Measurements from ENCODE around the gene BTNL9. TPM values are rescaled to one million over a fixed set of nuclear protein-coding genes. Genes with fewer than 3 reads are reported as not detected.

The BTNL9 gene
- total and polyA plus RNA-seq, 12 donors: 4.2 to 62.7 (median 17.6) TPM

DNA sequence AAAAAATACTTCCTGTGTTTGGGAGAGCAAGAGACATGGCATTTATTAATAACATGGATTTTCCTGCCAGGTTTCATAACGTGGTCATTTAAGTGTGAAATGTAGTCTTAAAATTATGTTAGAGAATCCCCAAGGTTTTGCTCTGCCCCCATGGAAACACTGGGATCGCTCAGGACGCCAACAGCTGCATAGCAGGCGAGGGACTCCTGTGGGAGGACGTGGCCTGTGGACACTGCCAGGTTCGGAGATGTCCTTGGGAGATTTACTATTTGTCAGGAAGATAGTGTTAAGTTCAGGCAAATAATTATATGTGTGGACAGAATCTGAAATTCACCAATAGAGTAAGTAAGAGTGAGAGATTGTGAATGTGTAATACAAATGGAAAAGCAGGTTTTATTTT lies 977 bp downstream of the BTNL9 start:
- DNase-seq: no peak
- 21 to 48% (median 41%) methylated on average over 6 of the region's 6 CpGs for WGBS, 4 donors
- TF ChIP-seq, protein P1, sequence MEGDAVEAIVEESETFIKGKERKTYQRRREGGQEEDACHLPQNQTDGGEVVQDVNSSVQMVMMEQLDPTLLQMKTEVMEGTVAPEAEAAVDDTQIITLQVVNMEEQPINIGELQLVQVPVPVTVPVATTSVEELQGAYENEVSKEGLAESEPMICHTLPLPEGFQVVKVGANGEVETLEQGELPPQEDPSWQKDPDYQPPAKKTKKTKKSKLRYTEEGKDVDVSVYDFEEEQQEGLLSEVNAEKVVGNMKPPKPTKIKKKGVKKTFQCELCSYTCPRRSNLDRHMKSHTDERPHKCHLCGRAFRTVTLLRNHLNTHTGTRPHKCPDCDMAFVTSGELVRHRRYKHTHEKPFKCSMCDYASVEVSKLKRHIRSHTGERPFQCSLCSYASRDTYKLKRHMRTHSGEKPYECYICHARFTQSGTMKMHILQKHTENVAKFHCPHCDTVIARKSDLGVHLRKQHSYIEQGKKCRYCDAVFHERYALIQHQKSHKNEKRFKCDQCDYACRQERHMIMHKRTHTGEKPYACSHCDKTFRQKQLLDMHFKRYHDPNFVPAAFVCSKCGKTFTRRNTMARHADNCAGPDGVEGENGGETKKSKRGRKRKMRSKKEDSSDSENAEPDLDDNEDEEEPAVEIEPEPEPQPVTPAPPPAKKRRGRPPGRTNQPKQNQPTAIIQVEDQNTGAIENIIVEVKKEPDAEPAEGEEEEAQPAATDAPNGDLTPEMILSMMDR (IDR thresholded peaks at IDR 0.05): no peak
- TF ChIP-seq POLR2A (IDR thresholded peaks at IDR 0.05): no peak
- no peaks in the 10 kb centered on the region for H3K9me3 ChIP-seq (replicated peaks in 1 of 3)
- H3K27me3 ChIP-seq: peaks cover 3% of the 10 kb centered on the region
- H3K4me3 ChIP-seq: peak overlapping the region in 1 of 4 donors; percentile 22
- intact Hi-C loops (cut with DNase I): no loop called here
- no peaks in the 10 kb centered on the region for H3K36me3 ChIP-seq (replicated peaks in 1 of 2)
- H3K4me1 ChIP-seq (replicated peaks in 1 of 2): no peaks in the 10 kb centered on the region
- peak overlapping the region in 1 of 5 donors; percentile 72 for H3K27ac ChIP-seq

DNA sequence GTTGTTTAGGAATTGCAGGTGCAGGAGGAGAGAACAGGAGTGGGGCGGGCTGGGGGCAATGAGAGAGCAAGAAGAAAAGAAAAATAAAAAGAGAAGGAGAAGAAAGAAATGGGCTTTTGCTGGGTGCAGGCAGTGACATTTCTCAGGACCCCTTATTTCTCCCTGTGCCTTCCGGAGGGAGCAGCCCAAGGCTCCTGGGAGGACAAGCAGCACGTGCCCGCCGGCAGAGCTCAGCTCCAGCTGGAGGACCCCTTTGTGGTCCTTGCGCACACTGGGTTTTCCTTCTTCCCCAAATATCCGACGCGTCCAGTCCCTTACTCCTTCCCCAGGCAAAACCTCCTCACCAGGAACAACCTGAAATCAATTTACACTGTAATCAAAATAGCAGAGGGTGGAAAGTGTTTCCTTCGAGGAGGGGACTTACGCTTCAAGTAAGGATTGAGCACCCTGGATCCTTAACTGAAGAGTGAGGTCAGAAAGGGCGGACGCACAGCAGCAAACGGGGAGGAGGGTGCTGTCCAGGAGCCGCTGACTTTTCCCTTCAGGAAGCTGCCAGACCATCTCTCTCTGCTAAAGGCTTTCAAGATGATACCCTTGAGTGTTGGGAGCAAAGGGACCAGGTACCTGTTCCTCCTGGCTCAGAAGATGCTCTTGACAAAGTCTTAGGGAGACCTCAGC lies 2.1 kb downstream of the BTNL9 start:
- intact Hi-C loops (cut with DNase I): no loop called here
- H3K36me3 ChIP-seq (replicated peaks in 1 of 2): no peaks in the 10 kb centered on the region
- H3K4me3 ChIP-seq: peak overlapping the region in 1 of 4 donors; percentile 22
- peaks cover 3% of the 10 kb centered on the region for H3K27me3 ChIP-seq
- TF ChIP-seq POLR2A (IDR thresholded peaks at IDR 0.05): no peak
- no peaks in the 10 kb centered on the region for H3K4me1 ChIP-seq (replicated peaks in 1 of 2)
- no peaks in the 10 kb centered on the region for H3K9me3 ChIP-seq (replicated peaks in 1 of 3)
- 60 to 76% (median 69%) methylated on average over 15 of the region's 15 CpGs for WGBS, 4 donors
- H3K27ac ChIP-seq: peak overlapping the region in 1 of 5 donors; percentile 58
- DNase-seq: peak in 1 of 7 donors; percentile 29

DNA sequence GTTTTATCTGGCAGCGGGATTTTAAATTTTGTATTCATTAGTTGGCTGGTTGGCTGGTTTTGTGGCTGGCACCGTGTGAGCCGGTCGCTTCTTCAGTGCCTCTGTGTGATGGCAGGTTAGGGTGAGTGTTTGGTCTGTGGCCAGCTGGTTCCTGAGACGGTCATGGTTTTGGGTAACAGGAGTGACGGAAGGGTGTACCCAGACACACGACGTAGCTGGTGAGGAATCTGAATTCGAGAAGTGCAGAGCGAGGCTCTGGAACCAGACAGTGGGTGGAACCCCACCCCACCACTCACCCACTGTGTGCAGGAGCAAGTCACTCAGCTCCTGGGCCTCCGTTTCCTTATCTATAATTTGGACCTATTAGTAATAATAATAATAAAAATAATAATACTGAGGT lies 2.7 kb downstream of the BTNL9 start:
- Histone ChIP-seq H3K9me3 (replicated peaks in 1 of 3) (no peaks in the 10 kb centered on the region), H3K4me3 (peak overlapping the region in 1 of 4 donors; percentile 22), H3K27me3 (peaks cover 3% of the 10 kb centered on the region), H3K36me3 (replicated peaks in 1 of 2) (no peaks in the 10 kb centered on the region), H3K27ac (peak overlapping the region in 1 of 5 donors; percentile 58), H3K4me1 (replicated peaks in 1 of 2) (no peaks in the 10 kb centered on the region)
- DNase-seq: peak in 1 of 7 donors; percentile 33
- TF ChIP-seq, protein P1 (IDR thresholded peaks at IDR 0.05): no peak
- TF ChIP-seq POLR2A (IDR thresholded peaks at IDR 0.05): no peak
- 70 to 82% (median 77%) methylated on average over 11 of the region's 11 CpGs for WGBS, 4 donors
- intact Hi-C loops (cut with DNase I): no loop called here

DNA sequence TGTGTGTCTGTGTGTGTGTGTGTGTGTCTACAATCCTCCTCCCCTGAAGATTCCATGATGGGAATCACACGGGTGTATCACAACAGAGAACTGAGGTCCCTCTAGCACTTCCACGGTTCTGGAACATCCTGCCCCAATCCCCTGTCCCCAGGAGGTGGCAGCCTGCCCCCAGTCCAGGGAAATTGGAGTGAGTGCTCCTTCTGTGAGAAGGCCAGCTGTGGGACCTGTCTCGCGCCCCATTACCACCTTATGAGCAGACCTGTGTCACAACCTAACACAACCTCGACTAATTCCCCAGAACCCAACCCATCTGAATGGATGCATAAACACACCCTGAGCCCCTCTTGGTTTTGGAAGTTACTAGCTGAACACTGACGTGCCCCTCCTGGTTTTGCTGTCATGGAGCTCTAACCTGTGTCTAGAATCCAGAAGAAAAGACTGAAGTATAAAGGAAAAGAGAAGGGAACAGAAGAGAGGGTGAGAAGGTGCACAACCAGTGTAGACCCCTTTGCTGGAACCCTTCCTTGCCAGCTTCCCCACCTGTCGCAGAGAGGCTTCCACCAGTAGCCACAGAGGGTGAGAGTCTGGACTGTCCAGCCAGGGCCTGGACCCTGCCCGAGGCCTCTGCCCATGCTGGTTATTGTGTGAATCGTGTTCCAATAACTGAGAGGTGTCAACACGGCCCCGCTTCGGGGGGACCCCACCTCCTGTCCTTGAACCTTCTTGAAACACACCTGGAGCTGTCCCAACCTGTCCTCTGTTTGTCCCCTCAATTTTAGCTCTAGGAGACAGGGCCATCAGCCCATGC lies 3.4 kb downstream of the BTNL9 start:
- intact Hi-C loops (cut with DNase I): no loop called here
- Histone ChIP-seq H3K27ac (peak overlapping the region in 1 of 5 donors; percentile 69), H3K4me3 (no peak overlapping the region), H3K36me3 (replicated peaks in 1 of 2) (no peaks in the 10 kb centered on the region), H3K27me3 (peaks cover under 1% of the 10 kb centered on the region), H3K4me1 (replicated peaks in 1 of 2) (no peaks in the 10 kb centered on the region), H3K9me3 (replicated peaks in 1 of 3) (no peaks in the 10 kb centered on the region)
- DNase-seq: peak in 1 of 7 donors; percentile 48
- WGBS, 4 donors: 67 to 80% (median 71%) methylated on average over 9 to 12 of the region's 12 CpGs
- TF ChIP-seq, protein P1 (IDR thresholded peaks at IDR 0.05): peak in 2 of 6 experiments; percentile 10 to 15
- TF ChIP-seq POLR2A (IDR thresholded peaks at IDR 0.05): no peak
